A549 (cell line): ENCODE data around the gene GTPBP2. TPM values are rescaled to one million over a fixed set of nuclear protein-coding genes. Genes with fewer than 3 reads are reported as not detected.

ENCODE experiments used
- ATAC-seq, 2 experiments: fragments of 200-7000 bp in 1 of 2; fragments of >200 bp in 1 of 2; cut with Nextera tagmentation in 1 of 2; cut with Tn5 transposase in 1 of 2; 3 replicates each; pipeline versions ENCODE4 v1.8.0 to v1.9.1; 2018 to 2020; ENCODE audit warnings: mild to moderate bottlenecking in 1 of 2, moderate library complexity in 1 of 2
- CTCF ChIA-PET: fragments of 300-600 bp; sonication (Branson Sonifier 250); formaldehyde crosslinking; extraction: SDS; loops from one replicate; lab custom pipeline; 2021; ENCODE audit warnings: antibody characterized with exemption, inconsistent platforms; lab: Yijun Ruan, JAX
- POLR2A ChIA-PET: fragments of 350-600 bp; formaldehyde crosslinking; extraction: SDS; loops from one replicate; lab custom pipeline; 2021; ENCODE audit warnings: antibody characterized with exemption, inconsistent platforms; lab: Yijun Ruan, JAX
- DNase-seq, 2 experiments: peaks; one replicate each; pipeline versions ENCODE4 v3.0.0 to v3.0.0-alpha.2; 2011 to 2016; ENCODE audit warnings: low read depth in 1 of 2, low spot score in 1 of 2
- FAIRE-seq: peaks from 2 replicates; lab custom pipeline; 2011; peaks lifted over from hg19 to GRCh38; lab: Jason Lieb, UNC
- H3K27ac ChIP-seq, 2 experiments: fragments of >200 bp; sonication (Bioruptor Twin); formaldehyde crosslinking; 3 replicates each; pipeline ENCODE4 v1.5.1; 2016 to 2017
- H3K4me1 ChIP-seq: fragments of >200 bp; sonication (Bioruptor Twin); formaldehyde crosslinking; 3 replicates; pipeline ENCODE4 v1.6.1; 2016
- H3K4me2 ChIP-seq: fragments of >200 bp; sonication (Bioruptor Twin); formaldehyde crosslinking; 3 replicates; pipeline ENCODE4 v1.6.1; 2016
- H3K4me3 ChIP-seq: fragments of >200 bp; sonication (Bioruptor Twin); formaldehyde crosslinking; 3 replicates; pipeline ENCODE4 v1.5.1; 2016
- H3K9me3 ChIP-seq: fragments of >200 bp; sonication (Bioruptor Twin); formaldehyde crosslinking; 3 replicates; pipeline ENCODE4 v1.6.1; 2016
- CBX2 ChIP-seq: fragments of 200-600 bp; sonication (generic); IDR thresholded peaks from 2 replicates; pipeline ENCODE4 v1.6.1; 2016; ENCODE audit warnings: low read depth, mild to moderate bottlenecking, borderline replicate concordance
- E2F6 ChIP-seq: IDR thresholded peaks from 2 replicates; pipeline ENCODE4 v1.6.1; 2012; ENCODE audit warnings: low read depth, borderline replicate concordance
- ESRRA ChIP-seq: fragments of 150-350 bp; IDR thresholded peaks from 2 replicates; pipeline ENCODE4 v1.6.1; 2014; ENCODE audit warnings: mild to moderate bottlenecking, low read length, borderline replicate concordance
- FOSL2 ChIP-seq, 2 experiments: fragments of 450-650 bp in 1 of 2; fragments of >200 bp in 1 of 2; sonication (Bioruptor Twin) in 1 of 2; formaldehyde crosslinking; IDR thresholded peaks; 2 replicates each; pipeline versions ENCODE4 v1.5.0 to v1.6.1; 2016 to 2020; ENCODE audit warnings: mild to moderate bottlenecking in 1 of 2, moderate library complexity in 1 of 2
- GATA3 ChIP-seq: IDR thresholded peaks from 2 replicates; pipeline ENCODE4 v1.6.1; 2012; ENCODE audit warnings: borderline replicate concordance
- HDAC2 ChIP-seq: fragments of 200-600 bp; sonication (generic); IDR thresholded peaks from 2 replicates; pipeline ENCODE4 v1.6.1; 2016
- HOXA7 ChIP-seq: fragments of 250-450 bp; sonication (Bioruptor Pico); IDR thresholded peaks from 2 replicates; pipeline ENCODE4 v1.5.0; 2020; ENCODE audit warnings: mild to moderate bottlenecking, moderate library complexity
- HOXB13 ChIP-seq: fragments of 250-450 bp; sonication (Bioruptor Pico); IDR thresholded peaks from 2 replicates; pipeline ENCODE4 v1.5.0; 2020; ENCODE audit warnings: low read depth, mild to moderate bottlenecking, moderate library complexity
- HOXB5 ChIP-seq: fragments of 250-450 bp; sonication (Bioruptor Pico); IDR thresholded peaks from 2 replicates; pipeline ENCODE4 v1.5.0; 2020; ENCODE audit warnings: mild to moderate bottlenecking, moderate library complexity
- JUN ChIP-seq, 2 experiments: fragments of >200 bp; sonication (Bioruptor Twin); formaldehyde crosslinking; IDR thresholded peaks; 2 replicates in 1 of 2; 3 replicates in 1 of 2; pipeline ENCODE4 v1.6.1; 2016 to 2017
- KDM1A ChIP-seq: fragments of 200-600 bp; sonication (generic); IDR thresholded peaks from 2 replicates; pipeline ENCODE4 v1.6.1; 2016; ENCODE audit warnings: low read depth, mild to moderate bottlenecking
- KDM5A ChIP-seq: fragments of 200-600 bp; sonication (generic); IDR thresholded peaks from 2 replicates; pipeline ENCODE4 v1.6.1; 2016; ENCODE audit warnings: antibody characterized with exemption, mild to moderate bottlenecking
- MYC ChIP-seq: IDR thresholded peaks from 2 replicates; pipeline ENCODE4 v1.6.1; 2012; ENCODE audit warnings: mild to moderate bottlenecking, inconsistent platforms, low read length, improper control_type of control experiment, borderline replicate concordance
- NFE2L2 ChIP-seq: fragments of 150-350 bp; conservative IDR thresholded peaks from 2 replicates; pipeline ENCODE4 v1.6.1; 2014; ENCODE audit warnings: low read length
- NR3C1 ChIP-seq: fragments of >200 bp; sonication (Bioruptor Twin); formaldehyde crosslinking; IDR thresholded peaks from 3 replicates; pipeline ENCODE4 v1.6.1; 2017
- PHF8 ChIP-seq: fragments of 200-600 bp; sonication (generic); IDR thresholded peaks from 2 replicates; pipeline ENCODE4 v1.6.1; 2016; ENCODE audit warnings: low read depth, mild to moderate bottlenecking, antibody characterized with exemption, moderate library complexity, borderline replicate concordance
- POLR2A ChIP-seq: IDR thresholded peaks from 2 replicates; pipeline ENCODE4 v1.6.1; 2012; ENCODE audit warnings: mild to moderate bottlenecking, low read length
- RAD21 ChIP-seq, 2 experiments: fragments of >200 bp in 1 of 2; sonication (Bioruptor Twin) in 1 of 2; formaldehyde crosslinking in 1 of 2; IDR thresholded peaks in 1 of 2; conservative IDR thresholded peaks in 1 of 2; 2 replicates in 1 of 2; 3 replicates in 1 of 2; pipeline ENCODE4 v1.6.1; 2012 to 2018; ENCODE audit warnings: inconsistent platforms in 1 of 2
- RARB ChIP-seq: fragments of 250-450 bp; sonication (Bioruptor Pico); IDR thresholded peaks from 2 replicates; pipeline ENCODE4 v1.8.0; 2021; ENCODE audit warnings: mild to moderate bottlenecking, moderate library complexity
- RCOR1 ChIP-seq: fragments of 150-350 bp; IDR thresholded peaks from 2 replicates; pipeline ENCODE4 v1.6.1; 2014; ENCODE audit warnings: antibody characterized with exemption, low read length, low read depth
- REST ChIP-seq: fragments of 200-600 bp; sonication (generic); IDR thresholded peaks from 2 replicates; pipeline ENCODE4 v1.6.1; 2016; ENCODE audit warnings: antibody characterized with exemption, mild to moderate bottlenecking, moderate library complexity
- TFCP2L1 ChIP-seq: fragments of 250-450 bp; sonication (Bioruptor Pico); IDR thresholded peaks from 2 replicates; pipeline ENCODE4 v1.5.0; 2021; ENCODE audit warnings: mild to moderate bottlenecking
- TP53 ChIP-seq: fragments of 250-450 bp; sonication (Bioruptor Pico); IDR thresholded peaks from 2 replicates; pipeline ENCODE4 v1.5.0; 2021; ENCODE audit warnings: mild to moderate bottlenecking, moderate library complexity
- ZNF302 ChIP-seq: fragments of 250-450 bp; sonication (Bioruptor Pico); IDR thresholded peaks from 2 replicates; pipeline ENCODE4 v1.9.0; 2021; ENCODE audit warnings: inconsistent platforms, mild to moderate bottlenecking, moderate library complexity
- WGBS: methylation state at CpG from one replicate; pipeline ENCODE4 v1.1.6; 2017; ENCODE audit errors: missing lambda C conversion rate; 5-methylcytosine and 5-hydroxymethylcytosine counted together
- polyA plus RNA-seq, 4 experiments: library from polyadenylated mRNA; depleted of rRNA in 3 of 4; stranded (reverse); fragments of >200 nt; fragmentation: RNase III in 1 of 4; extraction: RNeasy Plus Mini Kit Qiagen cat#74134 plus additional on column Dnase treatment in 1 of 4; gene quantifications; 2 replicates in 3 of 4; 3 replicates in 1 of 4; pipeline ENCODE4 v1.2.3, GENCODE V29; 2011 to 2017
- TF ChIP-seq, protein P1 (sequence below): fragments of 150-350 bp; IDR thresholded peaks from 2 replicates; pipeline ENCODE4 v1.6.1; 2014; ENCODE audit warnings: low read depth, mild to moderate bottlenecking, low read length
- TF ChIP-seq, protein P2 (sequence below): IDR thresholded peaks from 2 replicates; pipeline ENCODE4 v1.6.1; 2012
- TF ChIP-seq, protein P3 (sequence below): fragments of 250-450 bp; sonication (Bioruptor Pico); IDR thresholded peaks from 2 replicates; pipeline ENCODE4 v1.5.0; 2020; ENCODE audit warnings: low read depth, mild to moderate bottlenecking, moderate library complexity
- TF ChIP-seq, protein P4 (sequence below): fragments of >200 bp; sonication (Bioruptor Twin); formaldehyde crosslinking; IDR thresholded peaks from 3 replicates; pipeline ENCODE4 v1.6.1; 2016

Gene GTPBP2
- polyA plus RNA-seq, 2 of the 4 experiments (the other 2 are of a cell fraction), result 28.9 to 59.6 TPM

DNA sequence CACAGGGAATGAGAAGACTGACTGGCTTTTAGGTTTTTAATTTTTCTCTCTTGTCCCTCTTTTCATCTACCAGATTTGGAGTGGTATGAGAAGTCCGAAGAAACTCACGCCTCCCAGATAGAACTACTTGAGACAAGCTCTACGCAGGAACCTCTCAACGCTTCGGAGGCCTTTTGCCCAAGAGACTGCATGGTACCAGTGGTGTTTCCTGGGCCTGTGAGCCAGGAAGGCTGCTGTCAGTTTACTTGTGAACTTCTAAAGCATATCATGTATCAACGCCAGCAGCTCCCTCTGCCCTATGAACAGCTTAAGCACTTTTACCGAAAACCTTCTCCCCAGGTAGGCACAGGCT, 7.2 kb upstream of the GTPBP2 start:
- CTCF ChIA-PET, result no interaction called here
- ATAC-seq (peak; percentile 13 to 15; a peak in 4 of 6 replicates), FAIRE-seq (no peak), DNase-seq (no peak)
- TF ChIP-seq GATA3 (no peak), TP53 (CRISPR knock-in tag) (no peak), NFE2L2 (no peak), RARB (CRISPR knock-in tag) (no peak), HDAC2 (no peak)
- TF ChIP-seq, protein P1, sequence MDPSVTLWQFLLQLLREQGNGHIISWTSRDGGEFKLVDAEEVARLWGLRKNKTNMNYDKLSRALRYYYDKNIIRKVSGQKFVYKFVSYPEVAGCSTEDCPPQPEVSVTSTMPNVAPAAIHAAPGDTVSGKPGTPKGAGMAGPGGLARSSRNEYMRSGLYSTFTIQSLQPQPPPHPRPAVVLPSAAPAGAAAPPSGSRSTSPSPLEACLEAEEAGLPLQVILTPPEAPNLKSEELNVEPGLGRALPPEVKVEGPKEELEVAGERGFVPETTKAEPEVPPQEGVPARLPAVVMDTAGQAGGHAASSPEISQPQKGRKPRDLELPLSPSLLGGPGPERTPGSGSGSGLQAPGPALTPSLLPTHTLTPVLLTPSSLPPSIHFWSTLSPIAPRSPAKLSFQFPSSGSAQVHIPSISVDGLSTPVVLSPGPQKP, result no peak
- 51% methylated on average over 7 of the region's 7 CpGs for WGBS
- H3K4me1 ChIP-seq, result peaks cover 14% of the 10 kb centered on the region
- no peaks in the 10 kb centered on the region for H3K9me3 ChIP-seq
- H3K4me2 ChIP-seq, result peak overlapping the region; percentile 96
- H3K27ac ChIP-seq, result peak overlapping the region; percentile 91
- H3K4me3 ChIP-seq, result peak overlapping the region; percentile 94
- POLR2A ChIA-PET, result interaction anchor here (2.1 kb wide), 1 partner anchor 8 kb away, joined by 13 read pairs; the partner anchor contains the start of gene RSPH9

- no peak for FAIRE-seq
- POLR2A ChIA-PET, result interaction anchor here (2.1 kb wide), 1 partner anchor 9 kb away, joined by 13 read pairs; the partner anchor contains the start of gene RSPH9
- peak within 1 kb of the TSS; percentile 96 for H3K4me2 ChIP-seq
These were observed 6.6 kb upstream of the GTPBP2 start, which contains the start of gene MAD2L1BP for GRCh38 chr6:43635387-43636307. Gene MAD2L1BP (plus strand): TSS chr6:43635840. CDS start chr6:43635876, 36 bp downstream.

More at GRCh38 chr6:43635387-43636307, 6.6 kb upstream of the GTPBP2 start, which contains the start of gene MAD2L1BP:
- Histone ChIP-seq H3K4me1 (peaks cover 19% of the 10 kb centered on the region), H3K27ac (peak within 1 kb of the TSS; percentile 91), H3K4me3 (peak within 1 kb of the TSS; percentile 94), H3K9me3 (no peaks in the 10 kb centered on the region)
- ATAC-seq, result peak; percentile 93 to 95
- TF ChIP-seq FOSL2 (IDR thresholded peaks at IDR 0.05), result no peak
- no peak for TF ChIP-seq FOSL2 (CRISPR knock-in tag; IDR thresholded peaks at IDR 0.05)
- TF ChIP-seq POLR2A, result peak; percentile 84
- peak; percentile 66 for TF ChIP-seq REST
- TF ChIP-seq ZNF302 (CRISPR knock-in tag), result no peak
- TF ChIP-seq MYC, result no peak
- no peak for TF ChIP-seq TFCP2L1
- no peak for TF ChIP-seq HOXA7 (CRISPR knock-in tag)
- TF ChIP-seq PHF8, result peak; percentile 82
- TF ChIP-seq, protein P2, sequence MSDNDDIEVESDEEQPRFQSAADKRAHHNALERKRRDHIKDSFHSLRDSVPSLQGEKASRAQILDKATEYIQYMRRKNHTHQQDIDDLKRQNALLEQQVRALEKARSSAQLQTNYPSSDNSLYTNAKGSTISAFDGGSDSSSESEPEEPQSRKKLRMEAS, result peak; percentile 72
- 0 out of 2 replicates have a peak, but pooled peaks have one; percentile 9 for TF ChIP-seq HOXB13 (CRISPR knock-in tag)
- TF ChIP-seq E2F6, result peak; percentile 61; the same call in 1 of the 2 replicates
- peak; percentile 72 to 77 for TF ChIP-seq JUN (IDR thresholded peaks at IDR 0.05)
- TF ChIP-seq, protein P3, sequence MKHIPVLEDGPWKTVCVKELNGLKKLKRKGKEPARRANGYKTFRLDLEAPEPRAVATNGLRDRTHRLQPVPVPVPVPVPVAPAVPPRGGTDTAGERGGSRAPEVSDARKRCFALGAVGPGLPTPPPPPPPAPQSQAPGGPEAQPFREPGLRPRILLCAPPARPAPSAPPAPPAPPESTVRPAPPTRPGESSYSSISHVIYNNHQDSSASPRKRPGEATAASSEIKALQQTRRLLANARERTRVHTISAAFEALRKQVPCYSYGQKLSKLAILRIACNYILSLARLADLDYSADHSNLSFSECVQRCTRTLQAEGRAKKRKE, result no peak
- no peak for TF ChIP-seq RAD21 (conservative IDR thresholded peaks at IDR 0.05 in 1 of 2, IDR thresholded peaks at IDR 0.05 in 1 of 2)
- TF ChIP-seq KDM1A, result no peak
- no peak for TF ChIP-seq CBX2
- TF ChIP-seq RCOR1, result no peak
- peak; percentile 45; the same call in 1 of the 2 replicates for TF ChIP-seq KDM5A
- TF ChIP-seq NR3C1, result no peak
- TF ChIP-seq, protein P4, sequence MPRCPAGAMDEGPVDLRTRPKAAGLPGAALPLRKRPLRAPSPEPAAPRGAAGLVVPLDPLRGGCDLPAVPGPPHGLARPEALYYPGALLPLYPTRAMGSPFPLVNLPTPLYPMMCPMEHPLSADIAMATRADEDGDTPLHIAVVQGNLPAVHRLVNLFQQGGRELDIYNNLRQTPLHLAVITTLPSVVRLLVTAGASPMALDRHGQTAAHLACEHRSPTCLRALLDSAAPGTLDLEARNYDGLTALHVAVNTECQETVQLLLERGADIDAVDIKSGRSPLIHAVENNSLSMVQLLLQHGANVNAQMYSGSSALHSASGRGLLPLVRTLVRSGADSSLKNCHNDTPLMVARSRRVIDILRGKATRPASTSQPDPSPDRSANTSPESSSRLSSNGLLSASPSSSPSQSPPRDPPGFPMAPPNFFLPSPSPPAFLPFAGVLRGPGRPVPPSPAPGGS, result peak; percentile 44; the same call in 1 of the 3 replicates
- no peak for TF ChIP-seq ESRRA
- no peak for TF ChIP-seq HOXB5 (CRISPR knock-in tag)
- 14% methylated on average over 37 of the region's 48 CpGs for WGBS
- peak; percentile 73 to 74 for DNase-seq
- CTCF ChIA-PET, result no interaction called here
